ENCODE results near the gene DTYMK.

The DTYMK gene

DNA sequence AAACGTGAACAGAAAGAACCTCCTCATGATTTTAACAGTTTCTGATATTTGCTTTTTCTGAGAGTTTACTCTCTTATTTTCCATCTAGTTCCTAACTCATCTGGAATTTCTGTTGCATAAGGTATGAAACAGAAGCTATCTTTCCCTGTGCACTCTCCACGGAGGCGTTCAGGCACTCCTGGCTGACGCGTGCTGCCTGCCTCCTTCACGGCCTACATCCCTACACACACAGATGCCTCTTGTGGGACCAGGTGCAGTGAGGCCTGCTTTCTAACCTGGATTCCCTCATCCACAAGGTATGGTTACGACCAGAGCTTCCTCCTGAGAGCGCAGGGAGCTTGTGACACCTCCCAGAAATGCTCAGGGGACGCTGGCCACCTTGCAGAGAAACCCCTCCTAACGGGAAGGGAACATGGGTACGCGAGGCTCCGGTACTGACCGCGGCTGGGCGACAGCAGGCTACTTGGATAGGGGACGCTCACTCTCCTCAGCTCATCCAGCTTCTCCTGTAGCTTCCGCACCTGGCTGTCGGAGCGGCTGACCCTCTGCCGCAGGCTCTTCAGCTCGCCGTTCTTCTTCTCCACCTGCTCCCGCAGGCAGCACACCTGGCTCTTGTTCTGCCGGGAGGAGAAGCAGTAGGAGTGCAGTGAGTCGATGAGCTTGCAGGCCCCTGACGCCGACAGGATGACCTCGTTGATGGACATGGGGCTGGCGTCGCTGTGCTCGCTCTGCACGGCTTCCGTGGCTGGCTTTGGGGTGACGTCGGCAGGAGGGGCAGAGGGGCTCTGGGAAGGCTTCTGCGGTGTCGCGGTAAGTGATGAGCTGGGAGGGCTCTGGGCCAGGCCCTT lies 53.9 kb downstream of the DTYMK start:
- TF ChIP-seq, protein P1, sequence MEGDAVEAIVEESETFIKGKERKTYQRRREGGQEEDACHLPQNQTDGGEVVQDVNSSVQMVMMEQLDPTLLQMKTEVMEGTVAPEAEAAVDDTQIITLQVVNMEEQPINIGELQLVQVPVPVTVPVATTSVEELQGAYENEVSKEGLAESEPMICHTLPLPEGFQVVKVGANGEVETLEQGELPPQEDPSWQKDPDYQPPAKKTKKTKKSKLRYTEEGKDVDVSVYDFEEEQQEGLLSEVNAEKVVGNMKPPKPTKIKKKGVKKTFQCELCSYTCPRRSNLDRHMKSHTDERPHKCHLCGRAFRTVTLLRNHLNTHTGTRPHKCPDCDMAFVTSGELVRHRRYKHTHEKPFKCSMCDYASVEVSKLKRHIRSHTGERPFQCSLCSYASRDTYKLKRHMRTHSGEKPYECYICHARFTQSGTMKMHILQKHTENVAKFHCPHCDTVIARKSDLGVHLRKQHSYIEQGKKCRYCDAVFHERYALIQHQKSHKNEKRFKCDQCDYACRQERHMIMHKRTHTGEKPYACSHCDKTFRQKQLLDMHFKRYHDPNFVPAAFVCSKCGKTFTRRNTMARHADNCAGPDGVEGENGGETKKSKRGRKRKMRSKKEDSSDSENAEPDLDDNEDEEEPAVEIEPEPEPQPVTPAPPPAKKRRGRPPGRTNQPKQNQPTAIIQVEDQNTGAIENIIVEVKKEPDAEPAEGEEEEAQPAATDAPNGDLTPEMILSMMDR (IDR thresholded peaks at IDR 0.05; ENCODE audit: control insufficient read depth, insufficient read depth, low read depth, low read length, missing control alignments), result no peak
- no peak overlapping the region for H3K4me3 ChIP-seq (ENCODE audit: control insufficient read depth, low read depth, low read length)
- DNase-seq (ENCODE audit: low read depth), result no peak

DNA sequence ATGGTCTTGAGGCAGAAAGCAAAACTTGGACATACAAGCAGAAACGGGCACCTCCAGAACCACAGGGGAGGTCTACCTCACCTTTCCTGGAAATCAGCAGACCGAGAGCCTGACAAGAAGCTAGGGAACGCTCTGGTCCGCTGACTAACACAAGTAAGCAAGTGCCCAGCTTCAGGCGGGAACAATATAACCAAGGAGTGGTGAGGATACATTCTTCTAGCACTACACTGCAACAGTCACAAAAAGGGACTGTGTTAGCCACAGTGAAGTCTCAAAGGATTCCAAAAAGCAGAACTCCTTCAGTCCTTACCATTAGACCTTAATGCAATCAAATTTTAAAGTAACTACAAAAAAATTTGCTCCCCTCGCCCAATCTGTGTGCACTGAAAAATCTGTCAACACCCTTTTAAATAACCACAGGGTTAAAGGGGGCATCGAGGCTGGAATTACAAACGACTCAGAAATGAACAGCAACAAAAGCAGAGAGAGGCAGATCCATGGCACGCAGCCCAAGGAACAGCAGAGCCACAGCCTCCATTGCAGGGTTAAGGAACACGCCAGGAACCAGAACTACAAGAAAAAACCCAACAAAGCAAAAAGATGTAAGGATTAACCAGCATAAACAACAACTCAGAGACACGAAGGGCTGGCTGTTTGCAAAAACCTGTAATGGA lies 56.7 kb downstream of the DTYMK start:
- no peak overlapping the region for H3K4me3 ChIP-seq (ENCODE audit: control insufficient read depth, low read depth, low read length)
- no peak for DNase-seq (ENCODE audit: low read depth)
- TF ChIP-seq, protein P1 (IDR thresholded peaks at IDR 0.05; ENCODE audit: control insufficient read depth, insufficient read depth, low read depth, low read length, missing control alignments), result no peak

DNA sequence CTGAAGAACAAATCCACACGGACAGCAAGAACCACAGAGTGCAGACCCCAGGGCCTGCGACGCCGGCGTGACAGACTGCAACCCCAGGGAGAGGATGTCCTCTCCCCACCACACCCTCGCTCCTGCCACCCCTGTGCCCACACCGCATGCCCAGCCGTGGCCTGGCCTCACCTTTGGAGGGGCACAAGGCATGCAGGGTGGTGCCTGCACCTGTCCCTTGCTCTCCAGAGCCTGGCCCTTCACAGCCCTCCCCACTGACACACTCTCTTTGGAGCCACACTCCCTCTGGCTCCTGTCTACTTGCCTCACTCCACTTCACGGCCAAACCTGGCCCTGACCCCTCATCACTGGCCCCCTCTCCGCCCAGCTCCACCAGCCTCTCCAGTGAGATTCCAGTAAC lies 58.9 kb downstream of the DTYMK start:
- DNase-seq (ENCODE audit: low read depth), result no peak
- H3K4me3 ChIP-seq (ENCODE audit: control insufficient read depth, low read depth, low read length), result no peak overlapping the region

More for the DNA sequence above, 58.9 kb downstream of the DTYMK start:
- TF ChIP-seq, protein P1 (IDR thresholded peaks at IDR 0.05; ENCODE audit: control insufficient read depth, insufficient read depth, low read depth, low read length, missing control alignments), result no peak
